HEK293T (cell line): ENCODE data around the gene RPL21.

Experiments
- ARNT ChIP-seq: fragments of 450-650 bp; IDR thresholded peaks from 2 replicates; pipeline ENCODE4 v1.6.1; 2017; ENCODE audit warnings: mild to moderate bottlenecking
- BHLHE40 ChIP-seq: fragments of 450-650 bp; IDR thresholded peaks from 2 replicates; pipeline ENCODE4 v1.6.1; 2016; ENCODE audit warnings: mild to moderate bottlenecking, moderate library complexity, borderline replicate concordance
- FOXA1 ChIP-seq: fragments of 450-650 bp; IDR thresholded peaks from 2 replicates; pipeline ENCODE4 v1.6.1; 2016; ENCODE audit warnings: mild to moderate bottlenecking
- FOXK2 ChIP-seq: fragments of 450-650 bp; IDR thresholded peaks from 2 replicates; pipeline ENCODE4 v1.6.1; 2016; ENCODE audit warnings: mild to moderate bottlenecking
- FOXM1 ChIP-seq: fragments of 450-650 bp; IDR thresholded peaks from 2 replicates; pipeline ENCODE4 v1.6.1; 2017; ENCODE audit warnings: mild to moderate bottlenecking, borderline replicate concordance
- HDGF ChIP-seq: fragments of 450-650 bp; IDR thresholded peaks from 2 replicates; pipeline ENCODE4 v1.6.1; 2017; ENCODE audit warnings: antibody characterized with exemption, borderline replicate concordance
- NFRKB ChIP-seq: fragments of 450-650 bp; IDR thresholded peaks from 2 replicates; pipeline ENCODE4 v1.6.1; 2016; ENCODE audit warnings: mild to moderate bottlenecking, moderate library complexity
- SP1 ChIP-seq: fragments of 450-650 bp; IDR thresholded peaks from 2 replicates; pipeline ENCODE4 v1.6.1; 2017

DNA sequence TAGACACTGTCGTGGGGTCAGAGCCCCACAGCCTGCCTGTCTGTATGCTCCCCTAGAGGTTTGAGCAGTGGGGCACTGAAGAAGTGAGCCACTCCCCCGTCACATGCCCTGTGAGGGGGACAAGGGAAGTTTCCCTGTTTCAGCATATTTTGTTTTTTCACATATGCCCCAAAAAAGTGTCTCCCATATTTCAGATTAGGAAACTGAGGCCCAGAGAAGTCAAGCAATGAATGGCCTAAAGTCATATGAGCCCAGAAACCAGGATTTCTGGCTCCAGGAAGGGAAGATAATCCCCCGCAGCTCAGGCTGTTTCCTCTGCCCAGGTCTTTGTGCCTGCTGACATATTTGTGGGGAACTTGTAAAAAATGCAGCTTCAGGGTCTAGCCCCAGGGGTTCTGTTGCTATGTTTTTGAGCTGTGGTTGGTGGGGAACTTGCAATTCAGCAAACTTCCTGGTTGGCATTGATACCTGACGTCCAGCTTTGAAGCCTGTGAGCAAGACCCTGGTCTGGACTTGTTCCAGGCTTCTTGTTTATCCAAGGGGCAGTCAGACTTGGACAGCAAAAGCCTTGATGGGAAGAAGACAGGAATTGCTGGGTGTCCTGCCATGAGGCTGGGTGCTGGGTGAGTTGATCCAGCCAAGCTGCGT is 28.8 kb downstream of the RPL21 start:
- TF ChIP-seq FOXK2 (no peak), FOXA1 (no peak), ARNT (no peak), BHLHE40 (no peak), HDGF (no peak), NFRKB (no peak), FOXM1 (no peak), SP1 (no peak)
